GM21447 (cell line): ENCODE results near the gene DGKB.

Experiments used
- ATAC-seq: cut with Tn5 transposase; IDR thresholded peaks from one replicate; pipeline ENCODE4 v1.9.1; 2021; ENCODE audit not compliant: unreplicated experiment

Gene DGKB

DNA sequence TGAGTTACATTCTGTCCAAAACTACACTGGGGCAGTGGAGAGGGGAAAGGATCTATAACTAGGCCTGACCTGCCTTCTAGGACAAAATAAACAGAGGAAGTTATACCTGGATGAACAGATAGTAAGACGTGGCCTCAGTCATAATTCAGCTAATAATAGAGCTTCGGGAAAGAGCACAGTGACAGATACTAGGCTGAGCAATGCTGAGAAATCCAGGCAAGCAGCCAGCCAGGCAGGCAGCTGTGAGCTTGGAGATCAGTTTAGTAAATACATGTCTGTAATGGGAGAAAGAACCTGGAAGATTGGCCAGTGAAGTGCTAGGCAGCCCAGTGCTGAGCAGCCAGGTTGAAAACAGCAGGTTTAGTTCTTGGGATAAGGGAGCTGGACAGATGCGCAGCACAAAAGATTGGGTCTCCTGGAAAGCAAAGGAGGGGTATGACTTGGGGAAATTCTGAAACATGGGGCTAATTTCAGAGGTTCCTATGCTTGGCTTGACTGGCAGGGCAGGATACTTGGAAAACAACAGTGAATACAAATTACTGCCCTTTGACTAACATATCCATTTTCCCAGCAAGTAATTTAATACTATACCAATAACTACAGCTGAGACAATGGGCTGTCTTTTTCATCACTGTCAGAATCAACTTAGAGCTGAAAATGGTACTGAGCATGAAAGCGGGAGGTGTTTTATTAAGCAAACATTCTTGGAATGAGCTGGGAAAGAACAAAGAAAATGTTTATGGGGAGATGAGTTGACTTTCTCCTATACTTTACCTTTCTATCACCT, 140.8 kb downstream of the DGKB start:
- ATAC-seq = no peak

DNA sequence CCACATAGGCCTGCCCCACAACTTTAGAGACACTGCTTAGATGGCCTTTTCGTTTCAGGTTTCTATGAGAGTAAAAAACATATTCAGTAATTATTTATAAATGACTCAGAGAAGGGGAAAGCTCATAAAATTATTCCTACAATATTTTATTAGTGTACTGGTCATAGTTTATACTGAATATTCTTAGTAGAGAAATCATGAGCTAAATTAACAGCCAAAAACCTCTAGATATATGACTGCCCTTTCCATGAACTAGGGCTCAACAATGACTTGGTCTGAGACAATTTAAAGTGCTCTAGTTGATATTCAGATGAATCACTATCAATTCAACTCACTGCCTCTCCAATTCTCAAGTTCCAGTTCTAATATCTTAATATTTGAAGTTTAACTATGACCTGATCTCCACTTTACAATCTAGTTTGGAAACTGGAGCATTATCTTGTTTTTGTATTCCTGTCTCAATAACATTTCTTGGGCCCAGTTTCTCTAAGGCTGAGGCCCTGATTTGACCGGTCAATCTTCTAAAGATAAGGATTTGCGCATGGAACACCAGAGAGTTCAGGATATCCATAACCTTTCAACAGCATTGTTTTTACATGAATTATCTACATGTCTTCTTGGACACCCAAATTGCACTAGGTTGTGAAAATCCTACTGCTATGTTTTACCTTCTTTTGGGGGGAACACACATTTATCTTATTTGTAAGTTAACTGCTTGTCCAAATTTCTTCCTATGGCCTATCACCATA, 141.6 kb downstream of the DGKB start:
- no peak for ATAC-seq

DNA sequence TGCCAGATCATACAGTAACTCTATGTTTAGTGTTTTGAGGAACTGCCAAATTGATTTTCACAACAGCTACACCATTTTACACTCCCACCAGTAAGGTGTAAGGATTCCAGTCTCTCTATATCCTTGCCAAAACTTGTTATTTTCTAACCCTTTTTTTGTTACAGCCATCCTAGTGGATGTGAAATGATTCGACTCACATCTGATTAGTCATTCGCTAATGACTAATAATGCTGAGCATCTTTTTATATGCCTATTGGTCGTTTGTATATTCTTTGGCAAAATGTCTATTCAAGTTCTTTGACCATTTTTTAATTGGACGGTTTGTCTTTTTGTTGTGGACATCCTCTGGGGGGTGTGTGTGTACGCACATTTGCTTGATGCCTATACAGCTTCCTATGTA, 142.8 kb downstream of the DGKB start:
- no peak for ATAC-seq

DNA sequence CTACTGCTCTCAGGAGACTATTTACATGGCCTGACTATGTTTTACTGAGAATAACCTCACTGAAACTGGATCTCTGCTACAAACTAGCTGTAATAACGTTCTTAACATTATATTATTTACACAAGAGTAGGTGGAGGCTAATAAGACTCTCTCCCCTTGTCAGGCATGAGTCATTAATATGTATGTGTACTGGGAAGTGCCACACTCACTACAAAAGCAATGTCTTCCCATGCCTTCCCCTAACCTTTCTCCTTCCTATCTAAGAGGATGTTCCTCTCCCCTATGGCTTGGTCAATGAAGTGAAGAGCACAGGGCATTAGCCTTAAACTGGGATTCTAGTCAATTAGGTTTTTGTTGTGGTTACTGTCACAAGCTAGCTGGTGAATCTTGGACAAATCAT, 147.9 kb downstream of the DGKB start:
- no peak for ATAC-seq

DNA sequence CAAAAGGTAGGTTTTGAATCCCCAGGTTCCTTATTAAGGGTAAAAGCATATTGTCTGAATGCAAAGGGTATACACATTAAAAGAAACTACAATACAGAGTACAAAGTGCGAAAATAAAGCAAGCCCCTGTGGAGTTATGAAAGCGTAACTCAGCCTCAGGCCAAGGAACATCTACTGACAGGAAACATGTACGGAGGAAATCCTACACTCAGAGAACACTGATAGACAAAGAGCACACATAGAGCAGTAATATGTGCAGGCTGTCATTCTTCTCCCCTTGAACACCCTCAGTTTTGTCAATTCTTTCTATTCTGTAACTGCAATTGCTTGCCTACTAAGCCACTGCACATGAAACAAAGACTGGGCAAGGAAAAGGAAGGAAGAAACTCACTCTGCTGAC, 150.2 kb downstream of the DGKB start:
- ATAC-seq = no peak

DNA sequence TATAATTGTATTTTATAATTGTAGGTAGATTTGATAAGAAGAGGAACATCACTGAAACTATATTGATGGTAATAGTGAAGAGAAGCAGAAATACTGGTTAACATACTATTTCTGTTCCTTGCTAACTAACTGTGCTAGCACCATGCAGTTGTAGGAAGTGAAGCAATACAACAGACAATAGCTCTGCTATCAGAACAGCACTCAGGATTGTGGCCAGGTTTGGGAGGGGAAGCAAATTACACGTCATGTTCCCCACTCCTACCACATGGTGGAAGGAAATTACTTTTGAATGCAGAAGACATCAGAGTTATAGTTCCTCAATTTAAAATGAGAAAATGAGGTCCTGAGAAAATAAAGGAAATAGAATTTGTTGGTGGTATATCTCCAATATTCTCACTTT, 151.1 kb downstream of the DGKB start:
- no peak for ATAC-seq

DNA sequence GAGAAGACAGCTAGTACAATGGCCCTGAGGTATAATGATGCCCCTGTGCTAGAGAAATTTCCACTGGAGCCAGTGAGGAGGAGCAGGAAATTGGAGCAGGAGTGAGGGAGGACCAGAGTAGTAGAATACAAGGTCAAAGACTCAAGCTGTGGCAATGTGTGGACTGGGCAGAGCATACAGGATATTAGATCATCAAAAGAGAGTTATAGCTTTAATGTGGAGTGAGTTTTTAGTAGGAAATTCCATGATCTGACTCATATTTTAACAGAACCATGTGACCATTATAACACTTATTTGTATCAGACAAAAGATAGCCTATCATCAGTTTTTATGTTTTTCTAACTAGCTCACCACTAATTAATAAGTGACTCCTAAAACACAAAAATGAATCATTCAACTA, 154.1 kb downstream of the DGKB start:
- no peak for ATAC-seq

DNA sequence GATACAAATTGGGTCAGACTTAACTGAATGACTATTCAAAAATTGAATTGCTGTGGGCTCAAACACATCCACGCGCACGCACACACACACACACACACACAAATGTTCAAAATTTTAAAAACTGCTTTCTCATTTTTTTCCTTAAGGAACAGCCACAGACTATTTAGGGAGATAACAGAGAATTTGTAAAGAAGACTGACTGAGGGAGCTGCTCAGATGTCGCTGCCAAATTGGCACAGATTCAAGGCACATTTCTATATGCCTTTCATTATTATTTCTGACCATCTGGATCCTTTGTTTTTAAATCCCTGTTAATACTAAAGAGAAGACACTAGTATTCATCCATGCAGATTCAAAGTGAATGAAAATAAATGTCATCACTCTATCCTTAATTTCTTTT, 154.8 kb downstream of the DGKB start:
- no peak for ATAC-seq

DNA sequence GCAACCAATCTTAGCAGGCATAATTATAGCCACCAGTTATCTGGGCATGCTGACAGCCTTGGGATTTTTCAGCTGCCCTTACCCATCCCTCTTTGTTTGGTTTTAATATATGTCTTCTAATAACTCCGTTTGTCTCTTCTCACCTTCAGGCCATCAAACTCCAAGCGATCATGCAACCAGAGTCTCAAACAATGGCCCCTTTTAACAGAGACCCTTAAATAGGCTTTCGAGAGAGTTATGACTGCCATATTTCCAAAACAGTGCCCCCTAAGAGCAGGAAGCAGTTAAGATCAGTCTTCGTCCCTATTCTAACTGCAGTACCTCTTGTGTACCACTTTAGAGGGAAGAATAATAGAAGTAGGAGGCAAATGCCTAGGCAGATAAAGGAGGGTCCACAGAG, 157.5 kb downstream of the DGKB start:
- no peak for ATAC-seq

DNA sequence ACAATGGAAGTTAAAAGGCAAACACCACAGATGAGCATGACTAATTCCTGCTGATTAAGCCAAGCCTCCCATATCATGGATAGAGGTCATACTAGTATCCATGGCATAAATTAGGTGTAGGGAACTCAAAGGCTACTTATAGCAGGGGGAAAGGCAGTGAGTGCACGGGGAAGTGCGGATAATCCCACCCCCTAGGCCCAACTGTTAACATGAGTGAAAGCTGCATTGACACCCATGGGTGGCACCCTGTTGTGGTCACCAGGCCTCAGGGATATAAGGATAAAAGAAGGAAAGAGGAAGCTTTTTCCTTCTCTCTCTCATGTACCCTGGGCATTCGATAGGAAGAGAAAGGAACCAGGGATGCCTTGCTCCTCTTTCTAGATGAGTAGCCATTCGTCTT, 161.9 kb downstream of the DGKB start:
- ATAC-seq = no peak

DNA sequence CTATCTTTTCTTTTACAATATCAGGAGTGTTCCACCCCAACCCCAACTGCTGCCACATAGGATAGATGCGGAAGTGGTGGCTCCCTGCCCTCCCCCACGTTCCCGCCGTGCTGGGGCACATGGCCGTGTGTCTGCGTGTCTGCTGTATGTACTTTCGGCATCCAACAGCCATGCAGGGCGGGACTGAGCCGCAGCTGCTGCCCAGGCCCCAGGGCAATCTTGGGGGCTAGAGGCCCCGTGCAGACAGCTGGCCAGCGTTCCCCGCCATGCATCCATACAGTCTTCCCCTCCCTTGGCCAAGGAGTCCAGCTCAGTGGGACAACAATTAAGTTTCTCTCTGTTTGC, 162.7 kb downstream of the DGKB start:
- ATAC-seq = no peak

DNA sequence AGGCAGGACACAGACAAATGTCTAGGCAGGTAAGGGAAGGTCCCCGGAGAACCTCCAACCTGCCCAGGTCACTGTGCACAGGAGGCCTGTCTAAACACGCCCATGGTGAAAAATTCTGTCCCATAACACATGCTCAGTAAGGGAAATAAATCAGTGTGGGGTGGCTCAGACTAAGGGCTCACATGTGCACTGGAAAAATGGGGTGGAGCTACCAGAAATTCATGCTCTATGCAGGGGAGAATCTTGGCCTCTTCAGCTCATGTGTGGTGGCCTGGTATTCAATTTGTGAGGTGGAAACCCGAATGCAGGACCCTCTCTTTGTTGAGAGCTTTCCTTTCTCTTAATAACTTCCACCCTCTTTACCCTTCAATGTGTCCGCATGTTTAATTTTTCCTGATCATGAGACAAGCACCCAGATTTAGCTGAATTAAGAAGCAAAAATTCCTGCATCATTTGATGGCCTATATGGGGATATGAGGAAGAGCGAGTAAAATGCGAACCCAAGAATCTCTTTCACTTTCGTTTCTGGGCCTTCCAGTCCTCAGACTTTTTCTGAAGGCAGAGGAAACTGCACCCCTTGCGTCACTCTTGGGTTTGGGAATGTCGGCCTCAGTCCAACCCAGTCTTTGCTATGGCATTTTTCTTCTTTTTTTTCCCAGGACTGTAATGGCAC, 163.2 kb downstream of the DGKB start:
- ATAC-seq = no peak

DNA sequence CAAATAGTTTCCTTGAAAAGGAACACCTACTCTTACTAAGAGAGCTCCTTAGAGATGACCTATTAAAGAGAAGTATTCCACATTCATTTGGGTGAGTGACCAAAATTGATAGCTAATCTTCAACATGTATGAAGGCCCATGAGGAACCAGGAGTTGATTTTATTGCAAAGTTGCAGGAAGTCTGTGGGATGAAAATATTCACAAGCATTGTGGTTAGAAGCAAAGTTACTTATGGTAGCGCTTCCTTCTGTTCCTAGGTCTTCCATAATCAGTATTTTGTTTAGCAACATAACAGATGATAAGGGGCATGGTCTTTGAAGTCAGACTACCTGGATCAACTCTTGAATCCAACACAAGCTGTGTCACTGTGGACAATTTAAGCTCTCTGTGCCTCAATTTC, 164.5 kb downstream of the DGKB start:
- ATAC-seq = no peak

DNA sequence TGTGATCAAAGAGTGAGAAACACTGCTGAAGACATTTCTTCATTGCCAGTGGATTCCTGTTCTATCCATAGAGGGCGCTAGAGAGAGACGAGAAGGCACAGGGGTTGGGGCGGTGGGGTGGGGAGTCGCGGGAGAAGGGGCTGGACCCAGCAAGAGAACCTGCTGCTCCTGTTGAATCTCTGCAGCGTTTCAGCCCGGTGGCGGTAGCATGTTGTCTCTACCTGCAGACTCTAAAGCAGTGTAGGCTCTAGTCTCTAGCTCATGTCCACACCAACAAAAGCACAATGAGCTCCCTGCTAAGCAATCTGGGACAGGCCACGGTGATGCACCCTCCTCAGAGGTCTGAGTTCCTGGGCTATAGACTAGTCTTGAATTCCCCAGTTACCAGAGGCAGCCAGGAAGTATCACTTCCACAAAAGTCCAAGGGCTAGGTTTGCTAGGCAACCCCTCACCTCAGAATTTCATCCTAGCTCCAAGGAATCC, 167.7 kb downstream of the DGKB start:
- ATAC-seq = no peak

DNA sequence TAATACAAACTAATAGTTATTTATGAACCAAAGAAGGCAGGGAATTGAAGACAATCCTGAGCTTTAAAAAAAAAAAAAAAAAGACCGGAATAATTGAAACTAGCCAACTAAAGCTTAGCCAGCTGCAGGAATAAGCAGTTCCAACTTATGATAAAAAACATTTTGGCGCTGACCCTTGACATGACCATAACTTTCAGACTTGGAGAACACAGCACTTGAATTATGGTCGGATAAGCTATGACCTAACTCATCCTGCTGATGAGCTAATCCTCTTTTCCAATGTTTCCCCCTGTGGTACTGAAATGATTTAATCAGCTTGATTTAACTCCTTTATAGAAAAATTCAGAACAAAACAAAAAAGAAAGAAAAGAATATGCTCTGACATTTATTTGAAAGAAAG, 181.8 kb downstream of the DGKB start:
- no peak for ATAC-seq

DNA sequence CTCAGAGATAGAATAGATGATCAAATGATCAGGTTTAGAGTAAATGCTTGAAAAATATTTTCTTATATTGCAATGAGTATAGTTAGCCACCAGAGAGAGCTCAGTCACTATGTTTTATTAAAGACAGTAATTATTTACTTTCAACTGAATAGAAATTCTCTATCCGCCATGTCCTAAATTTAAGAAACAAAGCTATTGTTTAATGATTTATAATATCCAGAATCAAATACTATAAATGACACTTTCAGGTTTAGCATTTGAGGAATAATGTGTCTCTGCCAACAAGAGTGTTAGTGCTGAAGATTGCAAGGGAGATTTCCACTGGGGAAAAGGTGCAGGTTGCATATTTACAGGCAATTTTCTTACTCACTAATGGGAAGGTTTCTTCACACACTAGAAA, 184.7 kb downstream of the DGKB start:
- no peak for ATAC-seq

DNA sequence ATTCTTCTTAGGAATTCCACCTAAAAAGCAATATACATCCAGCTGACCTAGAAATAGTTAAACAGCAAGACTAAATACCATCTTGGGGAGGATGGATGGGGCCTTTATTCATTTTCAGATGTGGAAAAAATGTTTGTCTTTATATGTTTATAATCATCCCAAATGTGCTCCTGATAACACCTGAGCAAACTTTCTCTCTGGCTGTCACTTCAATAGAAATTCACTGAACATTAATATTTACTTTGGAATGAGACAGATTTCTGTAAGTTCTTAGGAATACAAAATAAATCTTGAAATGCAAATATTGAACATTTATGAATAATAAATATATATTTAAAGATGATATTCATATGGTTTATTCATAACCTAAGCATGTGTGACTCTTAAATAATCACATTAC, 185.4 kb downstream of the DGKB start:
- ATAC-seq = no peak

DNA sequence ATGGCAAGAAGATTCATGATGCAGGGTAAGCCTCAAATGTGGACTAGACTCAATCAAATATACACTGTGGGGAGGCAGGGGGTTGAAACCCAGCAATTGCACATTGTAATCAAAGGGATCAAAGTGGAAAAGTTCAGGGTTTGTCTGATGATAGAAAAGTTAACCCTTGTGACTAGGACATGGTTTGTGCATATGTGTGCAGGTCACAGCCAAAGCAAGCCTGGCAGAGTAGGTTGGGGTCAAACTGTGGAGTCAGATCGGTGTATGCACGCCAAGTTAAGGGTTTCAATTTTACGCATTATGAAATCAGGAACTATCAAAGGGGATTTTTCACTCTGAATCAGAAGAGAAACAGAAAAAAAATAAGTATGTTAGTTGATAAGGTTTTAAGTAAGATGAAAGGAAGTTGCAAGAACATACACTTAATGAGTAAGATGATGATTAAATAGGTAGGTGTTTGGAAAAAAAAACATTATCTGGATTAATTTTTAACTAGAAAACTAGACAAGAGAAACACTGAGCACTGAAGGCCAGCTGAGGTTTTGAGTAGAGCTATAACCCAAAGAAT, 188.3 kb downstream of the DGKB start:
- peak; percentile 97 for ATAC-seq

DNA sequence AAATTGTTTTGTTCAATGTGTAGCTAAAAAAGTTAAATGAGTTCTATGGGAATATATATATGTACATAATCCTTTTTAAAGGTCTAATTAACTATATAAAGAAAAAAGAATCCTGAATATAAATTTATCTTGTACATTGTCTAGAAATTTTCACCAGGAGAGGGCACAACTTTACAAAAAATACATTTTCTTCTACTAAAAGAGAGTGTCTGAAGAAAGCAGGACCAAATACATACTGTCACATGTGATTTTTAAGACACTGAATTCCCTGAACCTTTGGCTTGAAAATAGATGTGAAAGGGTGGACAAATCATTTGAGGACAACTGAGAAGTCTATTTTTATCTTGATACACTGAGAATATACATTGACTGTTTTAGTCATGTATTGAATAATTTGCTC, 204.3 kb downstream of the DGKB start:
- no peak for ATAC-seq

DNA sequence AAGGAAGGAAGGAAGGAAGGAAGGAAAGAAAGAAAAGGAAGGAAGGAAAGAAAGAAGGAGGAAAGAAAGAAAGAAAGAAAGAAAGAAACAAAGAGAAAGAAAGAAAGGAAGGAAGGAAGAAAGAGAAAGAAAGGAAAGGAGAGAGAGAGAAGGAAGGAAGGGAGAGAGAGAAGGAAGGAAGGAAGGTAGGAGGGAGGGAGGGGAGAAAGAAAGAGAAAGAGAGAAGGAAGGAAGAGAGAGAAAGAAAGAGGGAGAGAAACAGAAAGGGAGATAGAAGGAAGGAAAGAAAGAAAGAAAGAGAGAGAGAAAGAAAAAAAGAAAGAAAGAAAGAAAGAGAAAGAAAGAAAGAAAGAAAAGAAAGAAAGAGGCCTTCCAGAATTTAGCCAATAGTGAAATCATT, 204.9 kb downstream of the DGKB start:
- no peak for ATAC-seq

DNA sequence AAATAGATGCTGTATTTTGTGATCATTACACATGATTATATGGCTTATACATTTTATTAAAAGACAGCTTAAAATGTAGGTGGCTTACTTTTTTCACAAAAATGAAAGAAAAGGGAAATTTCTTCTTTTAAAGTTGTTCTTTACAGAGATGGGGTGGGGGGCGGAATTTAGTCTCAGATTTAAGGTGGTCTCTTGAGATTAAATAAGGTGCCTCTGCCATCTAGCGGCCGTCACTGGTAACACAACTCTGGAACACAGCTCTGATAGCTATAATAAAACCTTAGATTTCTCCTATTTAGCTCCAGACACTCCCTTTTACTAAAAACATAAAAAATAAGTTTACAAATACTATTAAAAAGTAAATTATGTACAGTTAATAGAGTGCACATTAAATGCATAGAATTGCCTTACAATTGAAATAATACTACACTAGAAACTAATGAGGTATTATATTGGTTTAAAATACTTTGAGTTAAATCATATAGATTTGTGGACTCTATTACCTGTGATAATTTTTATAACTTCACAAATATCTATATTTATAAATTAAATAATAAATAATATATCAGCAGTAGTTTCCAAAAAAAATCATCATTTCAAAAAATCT, 210.9 kb downstream of the DGKB start:
- no peak for ATAC-seq
